Body of pancreas (tissue), 4 donors: ENCODE results near the gene SLC17A9.

Source experiments
- CTCF ChIP-seq, 7 experiments: fragments of 450-650 bp in 4 of 7; fragments of 200-600 bp in 3 of 7; sonication (generic) in 3 of 7; IDR thresholded peaks; one replicate each; pipeline ENCODE4 v1.5.1; 2016 to 2019; ENCODE audit warnings: antibody characterized with exemption in 7 of 7
- POLR2A ChIP-seq, 3 donors: fragments of 450-650 bp; IDR thresholded peaks; one replicate each; pipeline ENCODE4 v1.6.1; 2016; ENCODE audit warnings: antibody characterized with exemption in 3 of 3, mild to moderate bottlenecking in 2 of 3

- TF ChIP-seq POLR2A (IDR thresholded peaks at IDR 0.05) (no peak), CTCF (IDR thresholded peaks at IDR 0.05) (no peak)
Observed at GRCh38 chr20:63007360-63007645, 54.8 kb downstream of the SLC17A9 start.
